Stomach smooth muscle (tissue), 2 donors: ENCODE measurements around the gene LANCL1.
"Not testable (repeated sequence)": the region's sequence is repeated elsewhere in the genome, so short reads cannot be mapped to it uniquely, and the experiment has no call there.

Experiments
- H3K27ac ChIP-seq: one replicate; pipeline ENCODE4 v1.7.0; 2013; ENCODE audit warnings: mild to moderate bottlenecking, low read length, inconsistent platforms
- H3K27me3 ChIP-seq, 2 donors: one replicate each; pipeline ENCODE4 v1.7.0; 2013; ENCODE audit warnings: low read length in 2 of 2; ENCODE audit not compliant: insufficient read depth in 2 of 2, control insufficient read depth in 1 of 2
- H3K36me3 ChIP-seq, 2 donors: one replicate each; pipeline ENCODE4 v1.7.0; 2013; ENCODE audit warnings: low read length in 2 of 2; ENCODE audit not compliant: control insufficient read depth in 2 of 2, insufficient read depth in 2 of 2
- H3K4me1 ChIP-seq: one replicate; pipeline ENCODE4 v1.7.0; 2013; ENCODE audit warnings: low read length; ENCODE audit not compliant: control insufficient read depth, insufficient read depth
- H3K4me3 ChIP-seq, 2 donors: one replicate each; pipeline ENCODE4 v1.7.0; 2013; ENCODE audit warnings: low read length in 2 of 2
- H3K9ac ChIP-seq, 2 donors: one replicate each; pipeline ENCODE4 v1.7.0; 2013; ENCODE audit warnings: low read length in 2 of 2, mild to moderate bottlenecking in 1 of 2
- H3K9me3 ChIP-seq, 2 donors: one replicate each; pipeline ENCODE4 v1.7.0; 2013; ENCODE audit warnings: low read length in 2 of 2; ENCODE audit not compliant: control insufficient read depth in 2 of 2
- donor health status: healthy.
- donor health status: Pancreatic carcinoma.

Gene LANCL1

DNA sequence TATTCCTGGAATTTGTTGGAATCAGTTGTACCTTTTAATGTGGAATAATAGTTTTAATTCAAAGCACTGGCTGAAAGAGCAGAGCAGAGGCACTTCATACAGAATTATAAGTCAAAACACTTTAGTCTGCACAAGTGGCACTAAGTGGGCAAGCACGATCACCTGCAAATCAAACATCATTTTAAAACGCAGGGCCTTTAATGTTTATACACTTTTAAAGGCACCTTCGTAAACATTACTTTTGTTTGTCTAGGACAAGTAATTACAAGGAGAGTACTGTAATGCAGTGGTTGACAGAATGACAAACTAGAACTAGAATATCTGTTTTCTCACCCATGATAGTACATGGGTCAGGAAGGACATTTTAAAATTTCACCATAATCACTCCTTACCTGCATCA lies 36.4 kb downstream of the LANCL1 start:
- Histone ChIP-seq H3K27me3 (no peaks in the 10 kb centered on the region), H3K27ac (no peak overlapping the region), H3K36me3 (peaks cover 10 to 27% of the 10 kb centered on the region in 2 donors), H3K9ac (no peak overlapping the region), H3K4me3 (no peak overlapping the region), H3K9me3 (no peaks in the 10 kb centered on the region), H3K4me1 (no peaks in the 10 kb centered on the region)

DNA sequence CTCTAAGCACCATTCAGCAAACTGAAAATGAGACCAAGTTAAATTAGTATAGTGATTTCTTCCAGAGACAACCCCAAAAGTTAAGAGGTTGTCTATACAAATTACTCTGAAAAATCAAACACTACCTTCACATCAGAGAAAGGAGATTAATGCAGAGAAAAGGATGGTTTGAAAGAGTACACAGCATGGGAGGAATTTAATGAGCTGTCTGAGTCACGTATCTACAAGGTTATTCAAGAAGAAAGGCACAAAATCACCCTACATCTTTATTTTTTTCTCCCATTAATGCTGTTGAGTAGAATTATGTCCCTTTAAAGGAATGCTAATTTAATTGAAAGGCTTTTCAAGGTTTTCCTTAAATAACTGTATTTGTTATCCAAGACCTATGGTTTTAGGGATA lies 41.1 kb downstream of the LANCL1 start:
- no peaks in the 10 kb centered on the region for H3K27me3 ChIP-seq
- peaks cover 29 to 53% of the 10 kb centered on the region in 2 donors for H3K36me3 ChIP-seq
- H3K4me3 ChIP-seq: no peak overlapping the region
- H3K9me3 ChIP-seq: no peaks in the 10 kb centered on the region
- no peak overlapping the region for H3K9ac ChIP-seq
- no peaks in the 10 kb centered on the region for H3K4me1 ChIP-seq
- H3K27ac ChIP-seq: no peak overlapping the region

DNA sequence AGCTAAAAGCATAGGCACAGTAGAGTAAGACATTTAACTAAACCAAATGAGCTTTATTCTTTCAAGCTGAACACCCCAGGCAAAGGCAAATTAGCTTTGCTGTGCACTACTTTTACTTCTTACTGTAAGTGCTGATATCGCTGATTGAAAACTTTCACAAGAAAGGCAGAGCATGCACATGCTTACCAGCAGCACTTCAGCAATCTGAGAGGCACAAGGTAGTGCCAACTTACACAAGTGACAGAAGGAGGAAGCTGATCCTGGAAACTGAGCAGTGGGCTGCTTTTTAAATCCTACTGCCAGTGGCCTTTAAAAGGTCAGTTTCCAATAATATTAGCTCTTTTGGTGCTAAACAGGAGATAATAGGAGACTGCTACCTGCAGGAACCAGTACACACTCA lies 43.9 kb downstream of the LANCL1 start:
- no peak overlapping the region for H3K4me3 ChIP-seq
- no peaks in the 10 kb centered on the region for H3K4me1 ChIP-seq
- no peaks in the 10 kb centered on the region for H3K27me3 ChIP-seq
- H3K27ac ChIP-seq: no peak overlapping the region
- no peaks in the 10 kb centered on the region for H3K9me3 ChIP-seq
- no peak overlapping the region for H3K9ac ChIP-seq
- H3K36me3 ChIP-seq: peaks cover 28 to 45% of the 10 kb centered on the region in 2 donors

DNA sequence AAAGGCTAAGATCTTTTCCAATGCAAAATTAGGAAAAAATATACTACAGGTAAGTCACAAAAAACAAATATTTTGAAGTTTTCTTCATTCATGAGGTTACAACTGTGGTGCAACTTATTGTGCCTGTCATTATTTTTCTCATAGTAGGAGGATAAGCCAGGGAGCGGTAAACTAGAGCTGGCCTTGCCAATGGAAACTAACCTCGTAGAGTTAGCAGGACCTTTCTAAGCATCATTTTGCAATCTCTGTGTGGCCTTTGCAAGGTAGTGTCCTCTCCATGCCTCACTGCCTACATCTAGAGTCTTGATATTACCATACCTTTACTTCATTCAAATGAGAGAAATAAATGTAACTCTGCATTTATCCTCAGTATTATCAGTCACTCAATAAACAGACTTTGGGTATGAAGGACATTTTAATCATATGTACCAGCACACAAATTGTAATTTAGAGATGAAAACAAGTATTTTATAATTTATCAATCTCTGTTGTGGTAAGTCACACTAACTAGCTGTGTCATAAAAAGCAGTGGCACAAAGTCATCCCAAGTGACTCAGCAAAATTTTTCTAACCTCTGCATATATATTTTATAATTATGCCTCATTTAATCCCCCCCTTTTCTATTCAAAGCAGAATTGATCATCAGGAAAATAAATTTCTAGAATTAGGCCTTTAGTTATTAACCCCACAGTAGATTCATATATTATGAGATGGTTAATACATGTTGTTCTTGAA lies 47.0 kb downstream of the LANCL1 start:
- H3K4me1 ChIP-seq: no peaks in the 10 kb centered on the region
- no peak overlapping the region for H3K4me3 ChIP-seq
- H3K9ac ChIP-seq: no peak overlapping the region
- H3K9me3 ChIP-seq: no peaks in the 10 kb centered on the region
- no peaks in the 10 kb centered on the region for H3K27me3 ChIP-seq
- no peak overlapping the region for H3K27ac ChIP-seq
- peaks cover 13 to 21% of the 10 kb centered on the region in 2 donors for H3K36me3 ChIP-seq

DNA sequence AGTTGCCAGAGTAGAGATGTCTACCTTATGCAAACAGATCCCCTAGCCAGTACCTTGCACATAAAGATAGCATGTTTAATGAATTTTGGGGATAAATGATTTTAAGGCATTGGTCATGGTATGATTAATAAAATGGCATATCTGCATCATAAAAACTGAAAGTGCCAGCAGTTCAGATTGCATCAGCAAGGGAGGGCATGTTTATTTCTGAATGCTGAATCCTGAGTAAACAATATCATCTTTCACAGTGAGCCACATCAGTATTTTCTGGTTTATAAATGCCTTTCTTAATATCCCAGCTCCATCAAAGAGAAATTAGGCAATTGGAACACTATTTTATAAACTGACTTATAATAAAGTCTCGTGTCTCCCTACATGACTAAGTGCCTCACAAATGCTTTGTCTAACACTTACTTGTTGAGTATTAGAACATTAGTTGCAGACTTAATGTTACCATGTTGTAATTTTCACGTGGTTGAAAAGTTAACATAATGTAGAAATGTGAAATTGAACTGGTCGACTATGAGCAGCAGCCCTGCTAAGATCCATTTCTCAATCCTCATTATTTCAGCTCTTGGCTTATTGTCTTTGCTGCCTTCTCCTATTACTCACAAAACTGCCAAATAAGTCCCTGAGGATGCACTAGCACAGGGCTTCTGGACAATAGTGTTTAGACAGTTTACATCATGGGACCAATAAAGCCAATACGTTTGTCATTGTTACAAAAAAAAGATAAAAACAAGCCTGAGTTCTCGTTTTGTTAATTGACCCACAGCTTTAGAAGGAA lies 48.0 kb downstream of the LANCL1 start:
- no peaks in the 10 kb centered on the region for H3K4me1 ChIP-seq
- H3K27me3 ChIP-seq: no peaks in the 10 kb centered on the region
- H3K9me3 ChIP-seq: no peaks in the 10 kb centered on the region
- H3K9ac ChIP-seq: no peak overlapping the region
- H3K36me3 ChIP-seq: peaks cover 6 to 12% of the 10 kb centered on the region in 2 donors
- H3K4me3 ChIP-seq: no peak overlapping the region
- H3K27ac ChIP-seq: no peak overlapping the region

DNA sequence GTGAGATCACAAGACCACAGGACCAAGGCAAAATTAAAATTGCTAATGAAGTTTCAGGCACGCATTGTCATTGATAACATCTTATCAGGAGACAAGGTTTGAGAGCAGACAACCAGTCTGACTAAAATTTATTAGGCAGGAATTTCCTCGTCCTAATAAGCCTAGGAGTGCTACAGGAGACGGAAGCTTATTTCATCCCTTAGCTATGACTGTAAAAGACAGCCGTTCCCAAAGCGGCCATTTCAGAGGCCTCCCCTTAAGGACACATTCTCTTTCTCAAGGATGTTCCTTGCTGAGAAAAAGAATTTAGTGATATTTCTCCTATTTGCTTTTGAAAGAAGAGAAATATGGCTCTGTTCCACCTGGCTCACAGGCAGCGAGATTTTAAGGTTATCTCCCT lies 49.2 kb downstream of the LANCL1 start:
- not testable (repeated sequence) for H3K9ac ChIP-seq, H3K27me3 ChIP-seq, H3K9me3 ChIP-seq, H3K4me1 ChIP-seq, H3K4me3 ChIP-seq, H3K36me3 ChIP-seq, H3K27ac ChIP-seq

DNA sequence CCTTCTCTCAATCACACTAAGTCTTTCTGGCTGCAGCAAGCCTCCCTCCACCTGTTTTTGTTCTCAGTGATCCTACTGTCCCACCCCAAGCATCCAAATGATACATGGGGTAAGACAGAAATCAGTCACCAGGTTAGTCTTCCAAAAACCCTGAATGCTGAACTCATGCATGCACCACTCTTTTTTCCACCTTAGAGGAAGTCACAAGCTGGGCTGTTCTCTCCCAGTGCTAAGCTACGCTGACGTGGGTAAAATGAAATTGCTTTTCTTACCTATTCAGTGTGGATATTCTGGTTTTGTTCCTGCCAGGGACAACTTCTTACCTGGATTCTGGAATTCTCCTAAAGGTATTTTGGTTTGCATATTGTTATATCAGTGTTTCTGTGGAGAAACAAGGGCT lies 54.2 kb downstream of the LANCL1 start:
- no peaks in the 10 kb centered on the region for H3K4me1 ChIP-seq
- no peaks in the 10 kb centered on the region for H3K9me3 ChIP-seq
- H3K27ac ChIP-seq: no peak overlapping the region
- H3K27me3 ChIP-seq: no peaks in the 10 kb centered on the region
- no peak overlapping the region for H3K4me3 ChIP-seq
- no peaks in the 10 kb centered on the region for H3K36me3 ChIP-seq
- no peak overlapping the region for H3K9ac ChIP-seq

DNA sequence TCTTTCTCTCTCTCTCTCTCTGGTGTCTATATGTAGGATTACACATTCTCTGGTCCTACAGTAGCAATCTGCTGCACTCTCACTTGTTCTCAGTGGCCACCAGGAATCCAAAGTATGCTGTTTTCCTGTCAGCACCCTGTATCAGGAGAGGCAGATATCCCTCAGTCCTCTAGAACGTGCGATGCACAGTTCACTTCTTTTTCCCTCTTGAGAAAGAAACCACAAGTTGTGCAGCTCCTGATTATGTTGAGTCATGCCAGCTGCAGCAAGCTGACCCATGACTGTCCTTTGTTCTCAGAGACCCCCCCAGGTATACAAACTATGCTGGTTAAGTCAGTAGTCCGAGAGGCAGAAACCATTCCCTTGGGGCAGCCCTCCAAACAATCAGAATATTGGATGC lies 54.6 kb downstream of the LANCL1 start:
- Histone ChIP-seq H3K27ac (no peak overlapping the region), H3K4me1 (no peaks in the 10 kb centered on the region), H3K27me3 (no peaks in the 10 kb centered on the region), H3K36me3 (no peaks in the 10 kb centered on the region), H3K9ac (no peak overlapping the region), H3K9me3 (no peaks in the 10 kb centered on the region), H3K4me3 (no peak overlapping the region)

DNA sequence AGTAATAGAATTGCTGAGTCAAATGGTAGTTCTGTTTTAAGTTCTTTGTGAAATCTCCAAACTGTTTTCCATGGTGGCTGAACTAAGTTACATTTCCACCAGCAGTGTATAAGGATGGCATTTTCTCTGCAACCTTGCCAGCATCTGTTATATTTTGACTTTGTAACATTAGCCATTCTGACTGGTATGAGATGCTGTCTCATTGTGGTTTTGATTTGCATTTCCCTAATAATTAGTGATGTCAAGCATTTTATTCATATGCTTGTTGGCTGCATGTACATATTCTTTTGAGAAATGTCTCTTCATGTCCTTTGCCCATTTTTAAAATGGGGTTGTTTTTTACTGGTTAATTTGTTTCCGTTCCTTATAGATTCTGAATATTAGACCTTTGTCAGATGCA lies 63.9 kb downstream of the LANCL1 start:
- no peaks in the 10 kb centered on the region for H3K9me3 ChIP-seq
- H3K9ac ChIP-seq: no peak overlapping the region
- H3K27me3 ChIP-seq: no peaks in the 10 kb centered on the region
- H3K4me1 ChIP-seq: no peaks in the 10 kb centered on the region
- H3K27ac ChIP-seq: no peak overlapping the region
- H3K36me3 ChIP-seq: no peaks in the 10 kb centered on the region
- H3K4me3 ChIP-seq: no peak overlapping the region

DNA sequence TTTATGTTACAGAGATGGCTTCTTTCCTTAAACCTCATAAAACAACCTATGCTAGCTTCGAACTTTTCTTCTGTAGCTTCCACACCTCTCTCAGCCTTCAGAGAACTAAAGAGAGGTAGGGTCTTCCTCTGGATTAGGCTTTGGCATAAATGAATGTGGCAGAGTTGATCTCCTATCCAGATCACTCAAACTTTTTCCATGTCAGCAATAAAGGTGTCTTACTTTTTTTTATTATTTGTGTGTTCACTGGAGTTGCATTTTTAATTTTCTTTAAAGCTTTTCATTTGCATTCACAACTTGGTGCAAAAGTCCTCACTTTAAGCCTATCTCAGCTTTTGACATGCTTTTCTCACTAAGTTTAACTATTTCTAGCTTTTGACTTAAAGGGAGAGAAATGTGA lies 66.0 kb downstream of the LANCL1 start:
- Histone ChIP-seq H3K27ac (no peak overlapping the region), H3K9me3 (no peaks in the 10 kb centered on the region)

DNA sequence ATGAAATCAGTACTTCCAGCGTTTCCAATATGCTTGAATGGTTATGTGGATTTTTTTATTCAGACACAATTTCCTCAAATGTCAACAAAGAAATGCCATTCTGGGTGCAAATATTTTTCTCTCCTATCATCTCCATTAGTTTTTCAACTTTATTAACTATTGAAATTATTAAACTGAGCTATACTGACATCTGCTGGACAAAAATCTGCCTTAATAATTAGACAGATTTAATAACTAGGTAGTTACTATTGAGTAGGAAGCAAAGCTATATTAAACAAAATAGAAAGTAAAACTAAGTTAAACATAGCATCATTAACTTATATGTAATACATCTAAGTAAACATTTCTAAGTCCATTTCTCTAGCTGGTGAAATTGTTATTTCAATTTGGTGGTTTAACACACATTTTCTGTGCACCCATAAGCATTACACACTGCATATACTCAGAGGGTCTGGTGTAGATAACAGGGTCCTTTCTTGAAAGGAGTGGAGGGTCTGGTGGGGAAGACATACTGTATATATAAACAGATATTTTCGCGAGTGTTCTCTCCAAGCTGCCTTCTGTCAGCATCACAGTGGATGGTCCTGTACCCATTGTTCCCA lies 77.0 kb downstream of the LANCL1 start:
- H3K9me3 ChIP-seq: no peaks in the 10 kb centered on the region
- no peak overlapping the region for H3K4me3 ChIP-seq
- no peaks in the 10 kb centered on the region for H3K36me3 ChIP-seq
- H3K27me3 ChIP-seq: no peaks in the 10 kb centered on the region
- no peak overlapping the region for H3K27ac ChIP-seq
- H3K9ac ChIP-seq: no peak overlapping the region
- no peaks in the 10 kb centered on the region for H3K4me1 ChIP-seq

More for the DNA sequence above, 66.0 kb downstream of the LANCL1 start:
- Histone ChIP-seq H3K4me3 (no peak overlapping the region), H3K4me1 (no peaks in the 10 kb centered on the region), H3K36me3 (no peaks in the 10 kb centered on the region), H3K9ac (no peak overlapping the region), H3K27me3 (no peaks in the 10 kb centered on the region)
